Activated CD8-positive, alpha-beta memory T cell treated with anti-CD3 and anti-CD28 coated beads, Interleukin-2, amount 50 U/mL, for 24 hours (primary cell): ENCODE results near the gene RNF111.
"Not testable (repeated sequence)": the region's sequence is repeated elsewhere in the genome, so short reads cannot be mapped to it uniquely, and the experiment has no call there.

Experiments used
- DNase-seq: peaks from one replicate; pipeline ENCODE4 v3.0.0-alpha.2; 2020; ENCODE audit errors: extremely low read depth

RNF111 gene

GRCh38 chr15:59000251-59000650 is 12.8 kb downstream of the RNF111 start:
- DNase-seq: not testable (repeated sequence)

- no peak for DNase-seq
Observed at GRCh38 chr15:59001946-59002345, 14.5 kb downstream of the RNF111 start.

GRCh38 chr15:59002418-59002859 is 15.0 kb downstream of the RNF111 start:
- DNase-seq: no peak

GRCh38 chr15:59005579-59005978 is 18.1 kb downstream of the RNF111 start:
- no peak for DNase-seq

GRCh38 chr15:59008086-59008485 is 20.6 kb downstream of the RNF111 start:
- DNase-seq: no peak

- DNase-seq: no peak
Observed at GRCh38 chr15:59011262-59011952, 23.9 kb downstream of the RNF111 start.

- DNase-seq: no peak
Observed at GRCh38 chr15:59013246-59013873, 25.9 kb downstream of the RNF111 start.

GRCh38 chr15:59014068-59014467 is 26.6 kb downstream of the RNF111 start:
- no peak for DNase-seq

- DNase-seq: no peak
Observed at GRCh38 chr15:59017449-59017848, 30.0 kb downstream of the RNF111 start.

- no peak for DNase-seq
Observed at GRCh38 chr15:59018833-59019232, 31.4 kb downstream of the RNF111 start.

- no peak for DNase-seq
Observed at GRCh38 chr15:59020322-59020721, 32.9 kb downstream of the RNF111 start.

- no peak for DNase-seq
Observed at GRCh38 chr15:59022188-59022587, 34.7 kb downstream of the RNF111 start.

- no peak for DNase-seq
Observed at GRCh38 chr15:59026207-59026606, 38.7 kb downstream of the RNF111 start.

- no peak for DNase-seq
Observed at GRCh38 chr15:59028387-59028955, 41.0 kb downstream of the RNF111 start.

- no peak for DNase-seq
Observed at GRCh38 chr15:59029554-59029953, 42.1 kb downstream of the RNF111 start.

- no peak for DNase-seq
Observed at GRCh38 chr15:59035201-59035600, 47.7 kb downstream of the RNF111 start.

GRCh38 chr15:59039225-59039624 is 51.8 kb downstream of the RNF111 start:
- DNase-seq: no peak

- DNase-seq: no peak
Observed at GRCh38 chr15:59042041-59042440, 54.6 kb downstream of the RNF111 start.

GRCh38 chr15:59048897-59049296 is 61.4 kb downstream of the RNF111 start:
- no peak for DNase-seq

- no peak for DNase-seq
Observed at GRCh38 chr15:59051873-59052861, 64.7 kb downstream of the RNF111 start.

- no peak for DNase-seq
Observed at GRCh38 chr15:59052915-59053407, 65.5 kb downstream of the RNF111 start.

GRCh38 chr15:59053482-59053881 is 66.0 kb downstream of the RNF111 start:
- DNase-seq: no peak
